PC-3 (cell line): ENCODE data around the gene C4orf50. TPM values are rescaled to one million over a fixed set of nuclear protein-coding genes. Genes with fewer than 3 reads are reported as not detected.

Source experiments
- ATAC-seq: fragments of 200-7000 bp; cut with Tn5 transposase; 2 replicates; pipeline ENCODE4 v1.9.1; 2020; ENCODE audit warnings: mild to moderate bottlenecking, moderate library complexity
- BruUV-seq: library from RNA; stranded (reverse); fragments of 400-500 nt; replicated peaks from 2 replicates; lab custom pipeline; 2021; lab: Mats Ljungman, UMichigan
- CTCF ChIA-PET: fragments of 300-600 bp; sonication (Branson Sonifier 250); formaldehyde crosslinking; loops from one replicate; lab custom pipeline; 2022; ENCODE audit warnings: antibody characterized with exemption; lab: Charles Lee
- POLR2A ChIA-PET: fragments of 300-600 bp; sonication (Branson Sonifier 250); formaldehyde crosslinking; loops from one replicate; lab custom pipeline; 2022; ENCODE audit warnings: antibody characterized with exemption; ENCODE audit not compliant: unreplicated experiment; lab: Charles Lee
- DNase-seq: peaks from one replicate; pipeline ENCODE4 v3.0.0-alpha.2; 2015
- H2AFZ ChIP-seq: fragments of 300-600 bp; sonication (generic); 2 replicates; pipeline ENCODE4 v1.6.0; 2016; ENCODE audit warnings: antibody characterized with exemption, low read length
- H3F3A ChIP-seq: fragments of 300-600 bp; sonication (generic); one replicate; pipeline ENCODE4 v1.6.0; 2017; ENCODE audit warnings: antibody characterized with exemption, low read length, control low read depth, mild to moderate bottlenecking; ENCODE audit not compliant: unreplicated experiment
- H3K27ac ChIP-seq: fragments of 300-600 bp; sonication (generic); 2 replicates; pipeline ENCODE4 v1.5.1; 2016; ENCODE audit warnings: mild to moderate bottlenecking, low read length
- H3K27me3 ChIP-seq: fragments of 300-600 bp; sonication (generic); 2 replicates; pipeline ENCODE4 v1.6.1; 2016; ENCODE audit warnings: low read length, mixed read lengths
- H3K36me3 ChIP-seq: fragments of 300-600 bp; sonication (generic); 2 replicates; pipeline ENCODE4 v1.6.1; 2016; ENCODE audit warnings: low read depth, mixed run types, low read length, mixed read lengths
- H3K4me1 ChIP-seq: fragments of 300-600 bp; sonication (generic); 2 replicates; pipeline ENCODE4 v1.5.1; 2016; ENCODE audit warnings: low read length; ENCODE audit not compliant: insufficient read depth
- H3K4me2 ChIP-seq: fragments of 300-600 bp; sonication (generic); 2 replicates; pipeline ENCODE4 v1.6.0; 2016; ENCODE audit warnings: low read length
- H3K4me3 ChIP-seq: fragments of 300-600 bp; sonication (generic); 2 replicates; pipeline ENCODE4 v1.5.1; 2016; ENCODE audit warnings: mild to moderate bottlenecking, low read length, mixed read lengths
- H3K79me2 ChIP-seq: fragments of 300-600 bp; sonication (generic); 2 replicates; pipeline ENCODE4 v1.6.1; 2017; ENCODE audit warnings: low read length, mixed read lengths
- H3K9ac ChIP-seq: fragments of 300-600 bp; sonication (generic); 2 replicates; pipeline ENCODE4 v1.6.0; 2016; ENCODE audit warnings: mild to moderate bottlenecking, low read length
- H3K9me2 ChIP-seq: fragments of 300-600 bp; sonication (generic); replicated peaks from 2 replicates; pipeline ENCODE4 v1.6.1; 2016; ENCODE audit warnings: mixed run types, low read length, mixed read lengths
- H3K9me3 ChIP-seq: fragments of 300-600 bp; sonication (generic); 2 replicates; pipeline ENCODE4 v1.6.1; 2016; ENCODE audit warnings: low read length, mixed read lengths
- H4K20me1 ChIP-seq: fragments of 300-600 bp; sonication (generic); 2 replicates; pipeline ENCODE4 v1.6.1; 2016; ENCODE audit warnings: low read length, mixed read lengths
- EZH2 ChIP-seq: fragments of 300-600 bp; sonication (generic); IDR thresholded peaks from one replicate; pipeline ENCODE4 v1.6.1; 2017; ENCODE audit warnings: antibody characterized with exemption, mild to moderate bottlenecking, low read length; ENCODE audit not compliant: unreplicated experiment
- EZH2phosphoT487 ChIP-seq: fragments of 300-600 bp; sonication (generic); IDR thresholded peaks from 2 replicates; pipeline ENCODE4 v1.6.1; 2018; ENCODE audit warnings: mild to moderate bottlenecking, antibody characterized with exemption, low read length, borderline replicate concordance
- intact Hi-C: fragments of 100-400 bp; cut with micrococcal nuclease; formaldehyde crosslinking; loops from 2 replicates; pipeline ENCODE4 v1.9.0; 2023
- total RNA-seq: library from RNA; depleted of rRNA; stranded (reverse); fragments of >200 nt; gene quantifications from 2 replicates; pipeline ENCODE4 v1.2.3, GENCODE V29; 2014
- TF ChIP-seq, protein P1 (sequence below): fragments of 300-600 bp; sonication (generic); conservative IDR thresholded peaks from 2 replicates; pipeline ENCODE4 v1.5.1; 2017; ENCODE audit warnings: antibody characterized with exemption, low read depth, mild to moderate bottlenecking, low read length

The C4orf50 gene
- total RNA-seq, 1 experiment from 2014 or later, result not detected

DNA sequence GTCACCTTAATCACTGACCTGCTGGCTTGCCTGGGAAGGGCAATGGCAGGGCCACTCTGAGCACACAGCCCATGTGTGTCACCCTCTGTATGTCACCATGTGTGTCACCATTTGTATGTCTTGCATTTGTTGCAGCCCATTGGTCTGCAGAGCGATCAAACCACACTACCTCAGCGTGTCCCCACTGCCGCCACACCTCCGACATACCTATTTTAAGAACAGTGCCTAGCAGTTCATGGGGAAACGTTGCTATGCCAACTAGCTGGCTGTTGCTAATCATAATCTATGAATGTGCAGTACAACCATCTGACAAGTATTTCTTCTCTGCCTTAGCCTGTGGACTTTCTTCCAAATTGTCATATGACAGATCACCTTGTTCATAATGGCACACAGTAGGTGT is 117.4 kb downstream of the C4orf50 start:
- no TSS peak for BruUV-seq
- no peaks in the 10 kb centered on the region for H3K79me2 ChIP-seq

DNA sequence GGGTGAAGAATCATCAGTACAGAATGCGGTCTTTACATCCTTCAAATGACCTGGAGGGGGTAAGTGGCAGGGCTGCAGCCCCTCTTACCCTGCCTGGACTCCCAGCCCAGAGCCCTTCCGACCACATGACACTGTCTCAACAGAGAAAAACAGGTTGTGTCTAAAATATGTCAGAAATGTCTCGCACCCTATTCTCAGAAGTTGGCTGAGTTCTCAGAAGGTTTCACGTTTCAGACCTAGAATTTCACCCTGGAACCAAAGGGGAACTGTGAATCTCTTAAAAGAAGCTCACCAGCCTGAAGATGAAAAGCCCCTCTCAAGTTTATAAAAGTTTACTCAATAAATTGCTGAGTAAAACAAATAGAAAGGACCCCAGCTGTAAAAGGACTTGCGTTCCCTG is 118.3 kb downstream of the C4orf50 start:
- Histone ChIP-seq H3K4me1 (no peaks in the 10 kb centered on the region), H3K79me2 (no peaks in the 10 kb centered on the region), H2AFZ (no peak overlapping the region), H4K20me1 (no peaks in the 10 kb centered on the region), H3F3A (no peaks in the 10 kb centered on the region), H3K27ac (no peak overlapping the region), H3K9ac (no peak overlapping the region), H3K9me3 (no peaks in the 10 kb centered on the region), H3K4me3 (no peak overlapping the region), H3K4me2 (no peak overlapping the region), H3K9me2 (no peaks in the 10 kb centered on the region), H3K36me3 (no peaks in the 10 kb centered on the region), H3K27me3 (peaks cover 86% of the 10 kb centered on the region)
- BruUV-seq, result no TSS peak
- CTCF ChIA-PET, result no interaction called here
- POLR2A ChIA-PET, result no interaction called here
- ATAC-seq (no peak), DNase-seq (no peak)
- TF ChIP-seq, protein P1, sequence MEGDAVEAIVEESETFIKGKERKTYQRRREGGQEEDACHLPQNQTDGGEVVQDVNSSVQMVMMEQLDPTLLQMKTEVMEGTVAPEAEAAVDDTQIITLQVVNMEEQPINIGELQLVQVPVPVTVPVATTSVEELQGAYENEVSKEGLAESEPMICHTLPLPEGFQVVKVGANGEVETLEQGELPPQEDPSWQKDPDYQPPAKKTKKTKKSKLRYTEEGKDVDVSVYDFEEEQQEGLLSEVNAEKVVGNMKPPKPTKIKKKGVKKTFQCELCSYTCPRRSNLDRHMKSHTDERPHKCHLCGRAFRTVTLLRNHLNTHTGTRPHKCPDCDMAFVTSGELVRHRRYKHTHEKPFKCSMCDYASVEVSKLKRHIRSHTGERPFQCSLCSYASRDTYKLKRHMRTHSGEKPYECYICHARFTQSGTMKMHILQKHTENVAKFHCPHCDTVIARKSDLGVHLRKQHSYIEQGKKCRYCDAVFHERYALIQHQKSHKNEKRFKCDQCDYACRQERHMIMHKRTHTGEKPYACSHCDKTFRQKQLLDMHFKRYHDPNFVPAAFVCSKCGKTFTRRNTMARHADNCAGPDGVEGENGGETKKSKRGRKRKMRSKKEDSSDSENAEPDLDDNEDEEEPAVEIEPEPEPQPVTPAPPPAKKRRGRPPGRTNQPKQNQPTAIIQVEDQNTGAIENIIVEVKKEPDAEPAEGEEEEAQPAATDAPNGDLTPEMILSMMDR, result no peak
- TF ChIP-seq EZH2 (no peak), EZH2phosphoT487 (no peak)
- intact Hi-C loops, result no loop called here

More for the DNA sequence above, 117.4 kb downstream of the C4orf50 start:
- Histone ChIP-seq H2AFZ (no peak overlapping the region), H3K27me3 (peaks cover 93% of the 10 kb centered on the region), H3K4me3 (no peak overlapping the region), H4K20me1 (no peaks in the 10 kb centered on the region), H3K9ac (no peak overlapping the region), H3K36me3 (no peaks in the 10 kb centered on the region), H3K9me2 (no peaks in the 10 kb centered on the region), H3F3A (no peaks in the 10 kb centered on the region), H3K4me2 (no peak overlapping the region), H3K27ac (no peak overlapping the region), H3K9me3 (no peaks in the 10 kb centered on the region), H3K4me1 (no peaks in the 10 kb centered on the region)
- ChIA-PET CTCF (no interaction called here), POLR2A (no interaction called here)
- DNase-seq (no peak), ATAC-seq (no peak)
- intact Hi-C loops, result no loop called here
- TF ChIP-seq EZH2 (no peak), EZH2phosphoT487 (no peak)
- TF ChIP-seq, protein P1, result no peak

DNA sequence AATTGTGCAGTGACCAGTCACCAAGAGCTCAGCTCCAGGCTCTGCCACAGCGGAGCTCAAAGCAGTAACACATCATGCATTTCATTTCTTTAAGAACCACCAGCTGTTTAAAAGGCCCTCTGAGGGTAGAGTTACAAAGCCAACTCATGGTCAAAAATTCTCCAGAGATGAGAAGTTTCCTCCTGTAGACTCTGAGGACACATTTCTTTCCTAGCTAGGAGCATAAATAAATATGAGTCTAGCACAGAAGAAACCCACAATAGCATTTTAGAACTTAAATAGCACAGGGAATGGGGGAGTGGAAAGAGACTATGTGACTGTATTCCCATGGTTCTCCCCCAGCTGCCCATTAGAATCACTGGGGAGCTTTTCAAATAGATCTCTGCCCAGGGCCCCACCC is 118.8 kb downstream of the C4orf50 start:
- Histone ChIP-seq H3F3A (no peaks in the 10 kb centered on the region), H3K27me3 (peaks cover 82% of the 10 kb centered on the region), H3K9ac (no peak overlapping the region), H3K4me3 (no peak overlapping the region), H3K4me1 (no peaks in the 10 kb centered on the region), H3K9me3 (no peaks in the 10 kb centered on the region), H4K20me1 (no peaks in the 10 kb centered on the region), H3K9me2 (no peaks in the 10 kb centered on the region), H3K36me3 (no peaks in the 10 kb centered on the region), H3K4me2 (no peak overlapping the region), H2AFZ (no peak overlapping the region), H3K79me2 (no peaks in the 10 kb centered on the region), H3K27ac (no peak overlapping the region)
- ChIA-PET POLR2A (no interaction called here), CTCF (no interaction called here)
- BruUV-seq, result no TSS peak
- DNase-seq, result no peak
- TF ChIP-seq, protein P1, result no peak
- TF ChIP-seq EZH2phosphoT487 (no peak), EZH2 (no peak)
- intact Hi-C loops, result no loop called here
- ATAC-seq, result no peak
